ENCODE results near the gene EPPIN. TPM values are rescaled to one million over a fixed set of nuclear protein-coding genes. Genes with fewer than 3 reads are reported as not detected.
"Not testable (repeated sequence)": the region's sequence is repeated elsewhere in the genome, so short reads cannot be mapped to it uniquely, and the experiment has no call there.

The EPPIN gene
- total and polyA plus RNA-seq, 2 donors (not counting 1 experiment from before 2014, with no cell fraction given): not detected

DNA sequence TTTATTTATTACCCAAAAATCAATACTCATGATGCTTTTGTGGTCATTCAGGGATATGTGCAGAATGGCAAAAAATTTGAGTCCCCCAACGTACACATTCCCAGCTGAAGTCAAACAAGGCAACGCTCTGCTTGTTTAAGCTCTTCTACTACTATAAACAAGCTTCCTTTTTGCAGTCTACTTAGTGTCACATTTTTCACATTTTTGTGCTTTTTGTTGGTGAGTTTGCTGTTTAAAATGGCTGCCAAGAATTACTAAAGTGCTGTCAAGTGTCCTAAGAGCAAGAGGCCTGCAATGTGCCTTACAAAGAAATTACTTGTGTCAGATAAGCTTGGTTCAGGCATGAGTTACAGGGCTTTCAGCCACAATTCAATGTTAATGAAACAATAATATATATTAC lies 29.8 kb upstream of the EPPIN start:
- H3K4me2 ChIP-seq (replicated peaks; ENCODE audit: low read depth, low read length, poor library complexity, severe bottlenecking): no peak overlapping the region
- no peak for TF ChIP-seq EZH2 (IDR thresholded peaks at IDR 0.05; ENCODE audit: borderline replicate concordance, insufficient read depth, low read depth, low read length, poor library complexity, severe bottlenecking)
- TF ChIP-seq, protein P1, sequence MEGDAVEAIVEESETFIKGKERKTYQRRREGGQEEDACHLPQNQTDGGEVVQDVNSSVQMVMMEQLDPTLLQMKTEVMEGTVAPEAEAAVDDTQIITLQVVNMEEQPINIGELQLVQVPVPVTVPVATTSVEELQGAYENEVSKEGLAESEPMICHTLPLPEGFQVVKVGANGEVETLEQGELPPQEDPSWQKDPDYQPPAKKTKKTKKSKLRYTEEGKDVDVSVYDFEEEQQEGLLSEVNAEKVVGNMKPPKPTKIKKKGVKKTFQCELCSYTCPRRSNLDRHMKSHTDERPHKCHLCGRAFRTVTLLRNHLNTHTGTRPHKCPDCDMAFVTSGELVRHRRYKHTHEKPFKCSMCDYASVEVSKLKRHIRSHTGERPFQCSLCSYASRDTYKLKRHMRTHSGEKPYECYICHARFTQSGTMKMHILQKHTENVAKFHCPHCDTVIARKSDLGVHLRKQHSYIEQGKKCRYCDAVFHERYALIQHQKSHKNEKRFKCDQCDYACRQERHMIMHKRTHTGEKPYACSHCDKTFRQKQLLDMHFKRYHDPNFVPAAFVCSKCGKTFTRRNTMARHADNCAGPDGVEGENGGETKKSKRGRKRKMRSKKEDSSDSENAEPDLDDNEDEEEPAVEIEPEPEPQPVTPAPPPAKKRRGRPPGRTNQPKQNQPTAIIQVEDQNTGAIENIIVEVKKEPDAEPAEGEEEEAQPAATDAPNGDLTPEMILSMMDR (IDR thresholded peaks at IDR 0.05): no peak
- no peaks in the 10 kb centered on the region for H3K9me3 ChIP-seq (ENCODE audit: control extremely low read depth in 1 of 3, control insufficient read depth in 2 of 3, insufficient read depth in 1 of 3, low read length in 2 of 3)
- Mint-ChIP-seq H3K4me3 (no peak overlapping the region), H3K27ac (no peak overlapping the region), H3K4me1 (no peaks in the 10 kb centered on the region), H3K9me3 (ENCODE audit: insufficient read depth) (no peaks in the 10 kb centered on the region), H3K27me3 (peaks cover 43% of the 10 kb centered on the region)
- no peaks in the 10 kb centered on the region for H3K4me1 ChIP-seq (ENCODE audit: control insufficient read depth in 2 of 2, insufficient read depth in 2 of 2, low read length in 2 of 2)
- H3K27ac ChIP-seq (ENCODE audit: low read length in 2 of 2): no peak overlapping the region
- no CpG with 5 or more reads among the region's 2 CpGs for WGBS (ENCODE audit: insufficient coverage)
- H3K79me2 ChIP-seq (ENCODE audit: control insufficient read depth, insufficient read depth, low read length): no peaks in the 10 kb centered on the region
- H3K36me3 ChIP-seq (replicated peaks in 1 of 2; ENCODE audit: control extremely low read depth in 1 of 2, control insufficient read depth in 1 of 2, extremely low read depth in 1 of 2, insufficient read depth in 2 of 2, low read length in 1 of 2): no peaks in the 10 kb centered on the region
- POLR2A ChIA-PET: no interaction called here
- H2AFZ ChIP-seq (ENCODE audit: insufficient read depth, low read depth, low read length, poor library complexity, severe bottlenecking): no peak overlapping the region
- no peak for ATAC-seq (ENCODE audit: low read depth)
- intact Hi-C loops (cut with micrococcal nuclease): no loop called here
- no peaks in the 10 kb centered on the region for H4K20me1 ChIP-seq (ENCODE audit: control insufficient read depth, insufficient read depth, low read length, poor library complexity, severe bottlenecking)
- CTCF ChIA-PET: interaction anchor here (0.6 kb wide), 1 partner anchor 60 kb away, joined by 3 read pairs; no protein-coding TSS in a partner anchor
- no peak overlapping the region for H3K9ac ChIP-seq (ENCODE audit: low read length)
- no peak overlapping the region for H3K4me3 ChIP-seq (ENCODE audit: control extremely low read depth in 1 of 5, extremely low read depth in 1 of 5, insufficient read depth in 1 of 5, low read depth in 2 of 5, low read length in 4 of 5)
- peaks cover 0 to 3% (median 1%) of the 10 kb centered on the region in 4 experiments for H3K27me3 ChIP-seq (replicated peaks in 1 of 4; ENCODE audit: control extremely low read depth in 1 of 4, control insufficient read depth in 3 of 4, insufficient read depth in 4 of 4, low read length in 3 of 4)
- DNase-seq: no peak

DNA sequence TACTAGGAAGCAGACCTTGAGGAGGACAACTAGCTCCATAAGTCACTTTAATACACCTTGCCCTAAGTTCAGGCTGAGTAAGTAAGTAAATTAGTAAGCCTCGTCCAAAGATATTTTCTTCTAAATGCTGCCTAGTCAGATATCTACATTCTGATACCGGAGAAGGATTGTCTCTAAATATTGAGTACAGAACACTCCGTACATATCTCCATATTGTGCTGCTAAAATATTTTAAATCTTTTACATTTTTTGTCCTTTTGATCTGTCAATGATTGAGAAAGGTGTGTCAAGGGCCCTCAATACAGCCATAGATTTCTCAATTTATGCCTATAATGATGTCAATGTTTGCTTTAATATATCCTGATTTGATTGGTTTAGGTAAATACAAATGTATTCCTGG lies 28.7 kb upstream of the EPPIN start:
- peaks cover 0 to 3% (median 1%) of the 10 kb centered on the region in 4 experiments for H3K27me3 ChIP-seq (replicated peaks in 1 of 4; ENCODE audit: control extremely low read depth in 1 of 4, control insufficient read depth in 3 of 4, insufficient read depth in 4 of 4, low read length in 3 of 4)
- intact Hi-C loops (cut with micrococcal nuclease): no loop called here
- no CpG with 5 or more reads among the region's 3 CpGs for WGBS (ENCODE audit: insufficient coverage)
- no peak overlapping the region for H3K4me2 ChIP-seq (replicated peaks; ENCODE audit: low read depth, low read length, poor library complexity, severe bottlenecking)
- ATAC-seq (ENCODE audit: low read depth) (no peak), DNase-seq (no peak)
- Mint-ChIP-seq H3K4me1 (no peaks in the 10 kb centered on the region), H3K4me3 (no peak overlapping the region), H3K9me3 (ENCODE audit: insufficient read depth) (no peaks in the 10 kb centered on the region), H3K27me3 (peaks cover 41% of the 10 kb centered on the region), H3K27ac (no peak overlapping the region)
- H3K9me3 ChIP-seq (ENCODE audit: control extremely low read depth in 1 of 3, control insufficient read depth in 2 of 3, insufficient read depth in 1 of 3, low read length in 2 of 3): no peaks in the 10 kb centered on the region
- H3K36me3 ChIP-seq (replicated peaks in 1 of 2; ENCODE audit: control extremely low read depth in 1 of 2, control insufficient read depth in 1 of 2, extremely low read depth in 1 of 2, insufficient read depth in 2 of 2, low read length in 1 of 2): no peaks in the 10 kb centered on the region
- ChIA-PET POLR2A (no interaction called here), CTCF (no interaction called here)
- no peaks in the 10 kb centered on the region for H4K20me1 ChIP-seq (ENCODE audit: control insufficient read depth, insufficient read depth, low read length, poor library complexity, severe bottlenecking)
- no peaks in the 10 kb centered on the region for H3K79me2 ChIP-seq (ENCODE audit: control insufficient read depth, insufficient read depth, low read length)
- H2AFZ ChIP-seq (ENCODE audit: insufficient read depth, low read depth, low read length, poor library complexity, severe bottlenecking): no peak overlapping the region
- no peaks in the 10 kb centered on the region for H3K4me1 ChIP-seq (ENCODE audit: control insufficient read depth in 2 of 2, insufficient read depth in 2 of 2, low read length in 2 of 2)
- H3K4me3 ChIP-seq (ENCODE audit: control extremely low read depth in 1 of 5, extremely low read depth in 1 of 5, insufficient read depth in 1 of 5, low read depth in 2 of 5, low read length in 4 of 5): no peak overlapping the region
- H3K9ac ChIP-seq (ENCODE audit: low read length): no peak overlapping the region
- no peak for TF ChIP-seq EZH2 (IDR thresholded peaks at IDR 0.05; ENCODE audit: borderline replicate concordance, insufficient read depth, low read depth, low read length, poor library complexity, severe bottlenecking)
- TF ChIP-seq, protein P1 (IDR thresholded peaks at IDR 0.05): no peak
- H3K27ac ChIP-seq (ENCODE audit: low read length in 2 of 2): no peak overlapping the region

DNA sequence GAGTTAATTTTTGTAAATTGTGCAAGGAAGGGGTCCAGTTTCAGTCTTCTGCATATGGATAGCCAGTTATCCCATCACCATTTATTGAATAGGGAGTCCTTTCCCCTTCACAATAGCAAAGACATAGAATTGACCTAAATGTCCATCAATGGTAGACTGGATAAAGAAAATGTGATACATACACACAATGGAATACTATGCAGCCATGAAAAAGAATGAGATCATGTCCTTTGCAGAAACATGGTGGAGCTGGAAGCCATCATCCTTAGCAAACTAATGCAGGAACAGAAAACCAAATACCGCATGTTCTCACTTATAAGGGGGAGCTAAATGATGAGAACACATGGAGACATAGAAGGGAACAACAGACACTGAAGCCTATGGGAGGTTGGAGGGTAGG lies 22.4 kb upstream of the EPPIN start:
- H3K36me3 ChIP-seq (replicated peaks in 1 of 2; ENCODE audit: control extremely low read depth in 1 of 2, control insufficient read depth in 1 of 2, extremely low read depth in 1 of 2, insufficient read depth in 2 of 2, low read length in 1 of 2); H3K9me3 Mint-ChIP-seq (ENCODE audit: insufficient read depth); H2AFZ ChIP-seq (ENCODE audit: insufficient read depth, low read depth, low read length, poor library complexity, severe bottlenecking); H3K9ac ChIP-seq (ENCODE audit: low read length); H3K4me1 ChIP-seq (ENCODE audit: control insufficient read depth in 2 of 2, insufficient read depth in 2 of 2, low read length in 2 of 2); H3K9me3 ChIP-seq (ENCODE audit: control extremely low read depth in 1 of 3, control insufficient read depth in 2 of 3, insufficient read depth in 1 of 3, low read length in 2 of 3); H3K27ac Mint-ChIP-seq; H3K79me2 ChIP-seq (ENCODE audit: control insufficient read depth, insufficient read depth, low read length); CTCF ChIA-PET; H3K4me3 ChIP-seq (ENCODE audit: control extremely low read depth in 1 of 5, extremely low read depth in 1 of 5, insufficient read depth in 1 of 5, low read depth in 2 of 5, low read length in 4 of 5); H4K20me1 ChIP-seq (ENCODE audit: control insufficient read depth, insufficient read depth, low read length, poor library complexity, severe bottlenecking); H3K4me3 Mint-ChIP-seq; POLR2A ChIA-PET; H3K27ac ChIP-seq (ENCODE audit: low read length in 2 of 2); H3K4me1 Mint-ChIP-seq; H3K4me2 ChIP-seq (replicated peaks; ENCODE audit: low read depth, low read length, poor library complexity, severe bottlenecking); H3K27me3 ChIP-seq (replicated peaks in 1 of 4; ENCODE audit: control extremely low read depth in 1 of 4, control insufficient read depth in 3 of 4, insufficient read depth in 4 of 4, low read length in 3 of 4); ATAC-seq (ENCODE audit: low read depth); DNase-seq; intact Hi-C loops (cut with micrococcal nuclease): not testable (repeated sequence)
- H3K27me3 Mint-ChIP-seq: peaks cover 20% of the 10 kb centered on the region
- WGBS (ENCODE audit: insufficient coverage): no CpG with 5 or more reads among the region's 1 CpG

Data from B cell (primary cell).